ENCODE data around the gene KSR2. TPM values are rescaled to one million over a fixed set of nuclear protein-coding genes. Genes with fewer than 3 reads are reported as not detected.

Gene KSR2
- total and polyA plus RNA-seq, 4 donors = 0.09 to 1.8 (median 0.37) TPM

DNA sequence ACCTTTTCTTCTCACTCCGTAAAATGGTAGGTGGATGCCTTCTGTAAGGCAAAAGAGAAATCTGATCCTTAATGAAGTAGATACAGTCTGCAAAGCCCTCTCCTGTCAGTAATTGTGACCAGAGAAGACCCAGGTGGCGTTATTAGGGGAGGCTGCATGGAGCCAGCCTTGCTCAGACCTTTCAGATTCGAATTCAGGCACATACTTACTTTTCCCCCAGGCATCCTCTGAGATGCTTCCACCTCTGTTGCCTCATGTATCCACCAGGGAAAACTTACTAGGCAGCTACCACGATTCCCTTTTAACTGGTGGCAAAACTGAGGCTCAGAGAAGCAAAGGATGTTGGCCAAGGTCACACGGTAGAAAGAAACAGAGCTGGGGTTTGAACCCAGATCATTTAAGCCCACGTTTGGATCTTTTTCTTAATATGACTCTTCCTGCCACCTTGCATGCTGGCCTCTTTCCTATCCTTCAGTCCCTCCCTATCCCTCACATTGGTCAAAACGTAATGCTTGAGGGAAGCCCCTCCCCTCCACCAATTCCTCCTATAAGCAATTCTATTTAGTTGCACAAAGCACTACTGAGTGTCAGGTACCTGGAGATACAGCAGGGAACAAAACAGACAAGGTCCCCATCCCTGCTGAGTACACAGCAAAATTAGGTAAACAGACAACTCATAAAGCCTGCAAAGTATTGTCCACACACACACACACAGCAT is 179.4 kb downstream of the KSR2 start:
- no peak overlapping the region for H3K9ac ChIP-seq (ENCODE audit: insufficient read depth in 1 of 2, low read length in 2 of 2)
- ATAC-seq (ENCODE audit: insufficient read depth, low FRiP score) (no peak), DNase-seq (no peak)
- WGBS, 2 donors = 45 to 49% methylated on average over 7 of the region's 7 CpGs
- H3K9me3 ChIP-seq (ENCODE audit: control insufficient read depth in 4 of 4, insufficient read depth in 3 of 4, low read length in 3 of 4) = peaks cover 0 to 8% (median 4%) of the 10 kb centered on the region in 4 donors
- H3K27me3 ChIP-seq (ENCODE audit: control insufficient read depth in 3 of 3, insufficient read depth in 3 of 3, low read length in 2 of 3) = peaks cover 0 to 3% (median 0%) of the 10 kb centered on the region in 3 donors
- H3K27ac ChIP-seq (ENCODE audit: low read depth in 1 of 2, low read length in 1 of 2) = no peak overlapping the region
- no peak overlapping the region for H3K4me3 ChIP-seq
- H3K4me1 ChIP-seq (ENCODE audit: control insufficient read depth in 5 of 5, insufficient read depth in 5 of 5, low read length in 5 of 5) = peaks cover 0 to 2% (median 0%) of the 10 kb centered on the region in 5 donors
- TF ChIP-seq, protein P1, sequence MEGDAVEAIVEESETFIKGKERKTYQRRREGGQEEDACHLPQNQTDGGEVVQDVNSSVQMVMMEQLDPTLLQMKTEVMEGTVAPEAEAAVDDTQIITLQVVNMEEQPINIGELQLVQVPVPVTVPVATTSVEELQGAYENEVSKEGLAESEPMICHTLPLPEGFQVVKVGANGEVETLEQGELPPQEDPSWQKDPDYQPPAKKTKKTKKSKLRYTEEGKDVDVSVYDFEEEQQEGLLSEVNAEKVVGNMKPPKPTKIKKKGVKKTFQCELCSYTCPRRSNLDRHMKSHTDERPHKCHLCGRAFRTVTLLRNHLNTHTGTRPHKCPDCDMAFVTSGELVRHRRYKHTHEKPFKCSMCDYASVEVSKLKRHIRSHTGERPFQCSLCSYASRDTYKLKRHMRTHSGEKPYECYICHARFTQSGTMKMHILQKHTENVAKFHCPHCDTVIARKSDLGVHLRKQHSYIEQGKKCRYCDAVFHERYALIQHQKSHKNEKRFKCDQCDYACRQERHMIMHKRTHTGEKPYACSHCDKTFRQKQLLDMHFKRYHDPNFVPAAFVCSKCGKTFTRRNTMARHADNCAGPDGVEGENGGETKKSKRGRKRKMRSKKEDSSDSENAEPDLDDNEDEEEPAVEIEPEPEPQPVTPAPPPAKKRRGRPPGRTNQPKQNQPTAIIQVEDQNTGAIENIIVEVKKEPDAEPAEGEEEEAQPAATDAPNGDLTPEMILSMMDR (IDR thresholded peaks at IDR 0.05; ENCODE audit: control extremely low read depth, extremely low read depth) = no peak
- no peaks in the 10 kb centered on the region for H3K36me3 ChIP-seq (ENCODE audit: control insufficient read depth in 4 of 4, insufficient read depth in 4 of 4, low read length in 4 of 4)

GRCh38 chr12:117778656-117779055 is 190.1 kb downstream of the KSR2 start:
- no peaks in the 10 kb centered on the region for H3K36me3 ChIP-seq (ENCODE audit: control insufficient read depth in 4 of 4, insufficient read depth in 4 of 4, low read length in 4 of 4)
- 77 to 80% methylated on average over 5 of the region's 5 CpGs for WGBS, 2 donors
- H3K9me3 ChIP-seq (ENCODE audit: control insufficient read depth in 4 of 4, insufficient read depth in 3 of 4, low read length in 3 of 4) = peaks cover 0 to 4% (median 0%) of the 10 kb centered on the region in 4 donors
- H3K4me3 ChIP-seq = no peak overlapping the region
- ATAC-seq (ENCODE audit: insufficient read depth, low FRiP score) = no peak
- H3K27ac ChIP-seq (ENCODE audit: low read depth in 1 of 2, low read length in 1 of 2) = no peak overlapping the region
- H3K27me3 ChIP-seq (ENCODE audit: control insufficient read depth in 3 of 3, insufficient read depth in 3 of 3, low read length in 2 of 3) = no peaks in the 10 kb centered on the region
- H3K9ac ChIP-seq (ENCODE audit: insufficient read depth in 1 of 2, low read length in 2 of 2) = no peak overlapping the region
- no peaks in the 10 kb centered on the region for H3K4me1 ChIP-seq (ENCODE audit: control insufficient read depth in 5 of 5, insufficient read depth in 5 of 5, low read length in 5 of 5)
- no peak for DNase-seq
- TF ChIP-seq, protein P1 (IDR thresholded peaks at IDR 0.05; ENCODE audit: control extremely low read depth, extremely low read depth) = no peak

DNA sequence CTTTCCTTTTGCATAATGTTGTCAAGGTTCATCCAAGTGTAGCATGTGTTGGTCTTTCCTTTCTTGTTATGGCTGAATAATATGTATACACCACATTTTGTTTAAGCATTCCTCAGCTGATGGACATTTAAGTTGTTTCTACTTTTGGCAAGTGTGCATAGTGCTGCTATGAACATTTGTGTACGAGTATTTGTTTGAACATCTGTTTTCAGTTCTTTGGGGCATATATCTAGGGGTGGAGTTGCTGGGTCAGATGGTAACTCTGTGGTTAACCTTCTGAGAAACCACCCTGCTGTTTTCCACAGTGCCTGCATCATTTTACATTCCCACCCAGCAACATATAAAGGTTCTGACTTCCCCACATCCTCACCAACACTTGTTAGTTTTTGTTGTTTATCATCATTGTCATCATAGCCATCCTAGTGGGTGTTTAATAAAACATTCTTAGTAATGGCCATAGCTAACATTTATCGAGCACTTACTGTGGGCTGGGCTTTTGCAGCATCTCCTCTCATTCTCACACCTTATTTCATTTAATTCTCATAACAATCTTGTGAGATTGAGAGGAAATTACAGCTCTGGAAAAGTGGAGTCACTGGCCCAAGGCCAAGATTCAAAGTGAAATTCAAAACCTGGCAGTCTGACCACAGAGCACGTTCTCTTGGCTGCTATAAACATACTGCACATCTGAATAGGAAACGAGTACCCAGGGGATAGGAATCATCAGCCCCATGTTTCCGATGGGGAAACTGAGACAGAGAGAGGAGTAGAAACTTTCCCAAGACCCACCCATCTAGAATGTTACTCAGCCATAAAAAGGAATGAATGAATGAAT is 193.6 kb downstream of the KSR2 start:
- Histone ChIP-seq H3K36me3 (ENCODE audit: control insufficient read depth in 4 of 4, insufficient read depth in 4 of 4, low read length in 4 of 4) (no peaks in the 10 kb centered on the region), H3K4me3 (no peak overlapping the region), H3K27me3 (ENCODE audit: control insufficient read depth in 3 of 3, insufficient read depth in 3 of 3, low read length in 2 of 3) (no peaks in the 10 kb centered on the region), H3K9ac (ENCODE audit: insufficient read depth in 1 of 2, low read length in 2 of 2) (no peak overlapping the region), H3K27ac (ENCODE audit: low read depth in 1 of 2, low read length in 1 of 2) (no peak overlapping the region), H3K9me3 (ENCODE audit: control insufficient read depth in 4 of 4, insufficient read depth in 3 of 4, low read length in 3 of 4) (no peaks in the 10 kb centered on the region), H3K4me1 (ENCODE audit: control insufficient read depth in 5 of 5, insufficient read depth in 5 of 5, low read length in 5 of 5) (no peaks in the 10 kb centered on the region)
- DNase-seq = no peak
- 57 to 73% methylated on average over 5 of the region's 5 CpGs for WGBS, 2 donors
- no peak for ATAC-seq (ENCODE audit: insufficient read depth, low FRiP score)
- TF ChIP-seq, protein P1 (IDR thresholded peaks at IDR 0.05; ENCODE audit: control extremely low read depth, extremely low read depth) = no peak
